Spleen (tissue), 11 donors: Measurements from ENCODE around the gene GALNTL6. TPM values are rescaled to one million over a fixed set of nuclear protein-coding genes. Genes with fewer than 3 reads are reported as not detected.

ENCODE experiments used
- DNase-seq: peaks from one replicate; pipeline ENCODE4 v3.0.0-alpha.2; 2020
- H3K27ac ChIP-seq, 8 donors: fragments of 200-600 bp; sonication (generic) in 7 of 8; 1 replicate in 4 of 8; 2 replicates in 4 of 8; pipeline versions ENCODE4 v1.5.0 to v1.8.0; 2016 to 2021; ENCODE audit warnings: inconsistent platforms in 4 of 8, mild to moderate bottlenecking in 4 of 8, moderate library complexity in 1 of 8
- H3K27me3 ChIP-seq, 7 donors: fragments of 200-600 bp; sonication (generic) in 6 of 7; replicated peaks in 1 of 7; 1 replicate in 4 of 7; 2 replicates in 3 of 7; pipeline versions ENCODE4 v1.5.0 to v1.8.0; 2016 to 2021; ENCODE audit warnings: inconsistent platforms in 3 of 7, mild to moderate bottlenecking in 1 of 7
- H3K36me3 ChIP-seq, 6 donors: fragments of 200-600 bp; sonication (generic) in 5 of 6; 1 replicate in 4 of 6; 2 replicates in 2 of 6; pipeline versions ENCODE4 v1.5.0 to v1.8.0; 2016 to 2021; ENCODE audit warnings: inconsistent platforms in 2 of 6
- H3K4me1 ChIP-seq, 6 donors: fragments of 200-600 bp; sonication (generic) in 5 of 6; 1 replicate in 3 of 6; 2 replicates in 3 of 6; pipeline versions ENCODE4 v1.5.0 to v1.8.0; 2016 to 2021; ENCODE audit warnings: inconsistent platforms in 3 of 6
- H3K4me3 ChIP-seq, 8 donors: fragments of 200-600 bp; sonication (generic) in 7 of 8; 1 replicate in 4 of 8; 2 replicates in 4 of 8; pipeline versions ENCODE4 v1.5.0 to v1.8.0; 2016 to 2021; ENCODE audit warnings: inconsistent platforms in 4 of 8, mild to moderate bottlenecking in 4 of 8, moderate library complexity in 2 of 8
- H3K9me3 ChIP-seq, 8 donors: fragments of 200-600 bp; sonication (generic) in 7 of 8; 1 replicate in 4 of 8; 2 replicates in 4 of 8; pipeline versions ENCODE4 v1.5.0 to v1.8.0; 2016 to 2021; ENCODE audit warnings: inconsistent platforms in 4 of 8
- CTCF ChIP-seq, 11 experiments: fragments of 200-600 bp in 7 of 11; fragments of 450-650 bp in 4 of 11; sonication (generic) in 4 of 11; IDR thresholded peaks in 8 of 11; conservative IDR thresholded peaks in 3 of 11; 1 replicate in 7 of 11; 2 replicates in 4 of 11; pipeline versions ENCODE4 v1.4.0 to v1.8.0; 2016 to 2021; ENCODE audit warnings: antibody characterized with exemption in 11 of 11, inconsistent platforms in 4 of 11, mild to moderate bottlenecking in 1 of 11
- POLR2A ChIP-seq, 3 donors: fragments of 450-650 bp; IDR thresholded peaks; one replicate each; pipeline ENCODE4 v1.5.1; 2017; ENCODE audit warnings: antibody characterized with exemption in 3 of 3, mild to moderate bottlenecking in 1 of 3
- POLR2AphosphoS5 ChIP-seq, 3 donors: sonication (generic); formaldehyde crosslinking; IDR thresholded peaks; one replicate each; pipeline ENCODE4 v1.5.1; 2017; ENCODE audit warnings: antibody characterized with exemption in 3 of 3
- WGBS, 5 donors: extraction: QIAGEN DNeasy Blood & Tissue Kit in 3 of 5; methylation state at CpG; one replicate each; pipeline versions ENCODE4 v1.1.5 to v1.1.7; 2013 to 2018; 5-methylcytosine and 5-hydroxymethylcytosine counted together
- intact Hi-C: fragments of 100-400 bp; cut with DNase I; formaldehyde crosslinking; loops from one replicate; pipeline ENCODE4 v1.15.0; 2023; ENCODE audit warnings: low total_unique reads
- polyA plus RNA-seq, 3 donors: library from polyadenylated mRNA; stranded (reverse); fragments of 200-250 nt; gene quantifications; one replicate each; pipeline ENCODE4 v1.2.1, GENCODE V29; 2013
- total RNA-seq, 7 donors: library from RNA; depleted of rRNA in 3 of 7; stranded (reverse); fragments of >200 nt in 3 of 7; fragmentation: NEBNext Ultra II Directional in 4 of 7; extraction: Animal tissue kit (Norgen Biotek cat#: 25700) in 4 of 7; gene quantifications; one replicate each; pipeline versions ENCODE4 v1.1.0 to v1.2.1, GENCODE V29; 2016 to 2021
- donor health status: healthy with polysubstance abuse.
- donor health status: DM: no; HTN: no; CAD: no; lungs with moderate emphysema.
- donor health status: DM: no; HTN: no; CAD: no.
- donor health status: Bipolar disorder and iron deficiency.
- donor health status: healthy.
- donor health status: DM: no; HTN: no; CAD: no.
- donor health status: DM: yes; HTN: yes; CAD: no.

Gene GALNTL6
- total and polyA plus RNA-seq, 10 donors = 3.2 to 12.5 (median 7.1) TPM

- Histone ChIP-seq H3K27ac (no peak overlapping the region), H3K36me3 (no peaks in the 10 kb centered on the region), H3K4me3 (no peak overlapping the region), H3K27me3 (no peaks in the 10 kb centered on the region), H3K4me1 (no peaks in the 10 kb centered on the region), H3K9me3 (no peaks in the 10 kb centered on the region)
- WGBS, 5 donors = 88 to 93% (median 90%) methylated on average over 3 of the region's 3 CpGs
- no peak for DNase-seq
- intact Hi-C loops = no loop called here
- no peak for TF ChIP-seq CTCF (IDR thresholded peaks at IDR 0.05 in 8 of 11, conservative IDR thresholded peaks at IDR 0.05 in 3 of 11)
- no peak for TF ChIP-seq POLR2A (IDR thresholded peaks at IDR 0.05)
- no peak for TF ChIP-seq POLR2AphosphoS5 (IDR thresholded peaks at IDR 0.05)
Observed at GRCh38 chr4:172662113-172662512, 848.9 kb downstream of the GALNTL6 start.

GRCh38 chr4:172666711-172667368 is 853.6 kb downstream of the GALNTL6 start:
- Histone ChIP-seq H3K36me3 (no peaks in the 10 kb centered on the region), H3K4me1 (no peaks in the 10 kb centered on the region), H3K9me3 (no peaks in the 10 kb centered on the region), H3K27ac (no peak overlapping the region), H3K4me3 (no peak overlapping the region), H3K27me3 (no peaks in the 10 kb centered on the region)
- intact Hi-C loops = no loop called here
- DNase-seq = no peak
- TF ChIP-seq CTCF (IDR thresholded peaks at IDR 0.05 in 8 of 11, conservative IDR thresholded peaks at IDR 0.05 in 3 of 11) = no peak
- TF ChIP-seq POLR2A (IDR thresholded peaks at IDR 0.05) = no peak
- no peak for TF ChIP-seq POLR2AphosphoS5 (IDR thresholded peaks at IDR 0.05)
- WGBS, 5 donors = 84 to 93% (median 87%) methylated on average over 6 of the region's 6 CpGs

- intact Hi-C loops = no loop called here
- no peak for DNase-seq
- Histone ChIP-seq H3K27ac (no peak overlapping the region), H3K9me3 (peaks cover 0 to 8% (median 0%) of the 10 kb centered on the region in 8 donors), H3K27me3 (no peaks in the 10 kb centered on the region), H3K4me3 (no peak overlapping the region), H3K36me3 (no peaks in the 10 kb centered on the region), H3K4me1 (no peaks in the 10 kb centered on the region)
- TF ChIP-seq CTCF (IDR thresholded peaks at IDR 0.05 in 8 of 11, conservative IDR thresholded peaks at IDR 0.05 in 3 of 11) (no peak), POLR2A (IDR thresholded peaks at IDR 0.05) (no peak), POLR2AphosphoS5 (IDR thresholded peaks at IDR 0.05) (no peak)
Observed at GRCh38 chr4:172674811-172675210, 861.6 kb downstream of the GALNTL6 start.

GRCh38 chr4:172675232-172675631 is 862.0 kb downstream of the GALNTL6 start:
- no peak for TF ChIP-seq CTCF (IDR thresholded peaks at IDR 0.05 in 8 of 11, conservative IDR thresholded peaks at IDR 0.05 in 3 of 11)
- TF ChIP-seq POLR2AphosphoS5 (IDR thresholded peaks at IDR 0.05) = no peak
- TF ChIP-seq POLR2A (IDR thresholded peaks at IDR 0.05) = no peak
- 75 to 100% (median 94%) methylated on average over 1 of the region's 1 CpG; no CpG with 5 or more reads in 1 of the 5 donors for WGBS, 5 donors
- Histone ChIP-seq H3K27me3 (no peaks in the 10 kb centered on the region), H3K4me1 (no peaks in the 10 kb centered on the region), H3K36me3 (no peaks in the 10 kb centered on the region), H3K4me3 (no peak overlapping the region), H3K27ac (no peak overlapping the region), H3K9me3 (peaks cover 0 to 8% (median 0%) of the 10 kb centered on the region in 8 donors)
- intact Hi-C loops = no loop called here
- DNase-seq = no peak
